GM18867 (cell line): Measurements from ENCODE around the gene MICU1.
"Not testable (repeated sequence)": the region's sequence is repeated elsewhere in the genome, so short reads cannot be mapped to it uniquely, and the experiment has no call there.

Experiments used
- ATAC-seq: cut with Tn5 transposase; IDR thresholded peaks from one replicate; pipeline ENCODE4 v1.9.1; 2021; ENCODE audit warnings: mild to moderate bottlenecking, moderate library complexity; ENCODE audit not compliant: unreplicated experiment

MICU1 gene

GRCh38 chr10:72460284-72460876, 165.5 kb downstream of the MICU1 start:
- no peak for ATAC-seq

GRCh38 chr10:72459301-72459700, 166.6 kb downstream of the MICU1 start:
- ATAC-seq = no peak

- ATAC-seq = no peak
These were observed 169.8 kb downstream of the MICU1 start for GRCh38 chr10:72455889-72456595.

- ATAC-seq = no peak
These were observed 175.9 kb downstream of the MICU1 start for GRCh38 chr10:72449941-72450441.

- no peak for ATAC-seq
These were observed 180.0 kb downstream of the MICU1 start for GRCh38 chr10:72445851-72446250.

- not testable (repeated sequence) for ATAC-seq
These were observed 182.9 kb downstream of the MICU1 start for GRCh38 chr10:72442969-72443368.

GRCh38 chr10:72435570-72435969, 190.3 kb downstream of the MICU1 start:
- ATAC-seq = no peak

GRCh38 chr10:72430936-72431335, 194.9 kb downstream of the MICU1 start:
- not testable (repeated sequence) for ATAC-seq

- no peak for ATAC-seq
These were observed 195.9 kb downstream of the MICU1 start for GRCh38 chr10:72429931-72430330.

GRCh38 chr10:72426986-72427385, 198.9 kb downstream of the MICU1 start:
- ATAC-seq = no peak

- ATAC-seq = no peak
These were observed 200.7 kb downstream of the MICU1 start for GRCh38 chr10:72425133-72425532.

GRCh38 chr10:72424561-72424960, 201.3 kb downstream of the MICU1 start:
- no peak for ATAC-seq

GRCh38 chr10:72423426-72423825, 202.5 kb downstream of the MICU1 start:
- no peak for ATAC-seq

- ATAC-seq = no peak
These were observed 203.9 kb downstream of the MICU1 start for GRCh38 chr10:72421885-72422540.

- no peak for ATAC-seq
These were observed 206.6 kb downstream of the MICU1 start for GRCh38 chr10:72419241-72419640.

GRCh38 chr10:72418679-72419078, 207.2 kb downstream of the MICU1 start:
- no peak for ATAC-seq

GRCh38 chr10:72417971-72418370, 207.9 kb downstream of the MICU1 start:
- ATAC-seq = no peak

GRCh38 chr10:72416661-72417060, 209.2 kb downstream of the MICU1 start:
- ATAC-seq = no peak

- no peak for ATAC-seq
These were observed 211.2 kb downstream of the MICU1 start for GRCh38 chr10:72414642-72415041.

GRCh38 chr10:72409167-72409566, 216.7 kb downstream of the MICU1 start:
- no peak for ATAC-seq

GRCh38 chr10:72407927-72408600, 217.8 kb downstream of the MICU1 start:
- ATAC-seq = no peak
